KBM-7 (cell line): ENCODE data around the gene GRM7.

Experiments
- DNase-seq: peaks from one replicate; pipeline ENCODE4 v3.0.0-alpha.2; 2015
- in situ Hi-C: fragments of 300-500 bp; cut with MboI; formaldehyde crosslinking; loops from 2 replicates; pipeline ENCODE4 v1.14.3; 2020; ENCODE audit warnings: low sequenced_read_pairs, low pct_unique_long_range_greater_than_20kb, mixed read lengths

GRM7 gene

GRCh38 chr3:7275396-7275795 lies 414.5 kb downstream of the GRM7 start:
- in situ Hi-C loops, result no loop called here
- no peak for DNase-seq

- DNase-seq, result no peak
- in situ Hi-C loops, result no loop called here
Measured at GRCh38 chr3:7280318-7280717, 419.4 kb downstream of the GRM7 start.

- DNase-seq, result no peak
- in situ Hi-C loops, result no loop called here
Measured at GRCh38 chr3:7282988-7283387, 422.1 kb downstream of the GRM7 start.

GRCh38 chr3:7285505-7285904 lies 424.6 kb downstream of the GRM7 start:
- DNase-seq, result peak; percentile 41
- in situ Hi-C loops, result no loop called here

- in situ Hi-C loops, result no loop called here
- no peak for DNase-seq
Measured at GRCh38 chr3:7288133-7288532, 427.2 kb downstream of the GRM7 start.

GRCh38 chr3:7289121-7289520 lies 428.2 kb downstream of the GRM7 start:
- in situ Hi-C loops, result no loop called here
- DNase-seq, result no peak

GRCh38 chr3:7290077-7290825 lies 429.3 kb downstream of the GRM7 start:
- in situ Hi-C loops, result no loop called here
- peak; percentile 87 for DNase-seq

GRCh38 chr3:7292362-7292761 lies 431.4 kb downstream of the GRM7 start:
- DNase-seq, result no peak
- in situ Hi-C loops, result no loop called here

GRCh38 chr3:7293286-7293685 lies 432.4 kb downstream of the GRM7 start:
- in situ Hi-C loops, result no loop called here
- no peak for DNase-seq

GRCh38 chr3:7305561-7305960 lies 444.6 kb downstream of the GRM7 start:
- in situ Hi-C loops, result no loop called here
- peak; percentile 24 for DNase-seq

GRCh38 chr3:7306901-7307300 lies 446.0 kb downstream of the GRM7 start:
- in situ Hi-C loops, result no loop called here
- DNase-seq, result peak; percentile 20

- peak; percentile 59 for DNase-seq
Measured at GRCh38 chr3:7307410-7307809, 446.5 kb downstream of the GRM7 start.

GRCh38 chr3:7309641-7310102 lies 448.8 kb downstream of the GRM7 start:
- peak; percentile 76 for DNase-seq
- in situ Hi-C loops, result no loop called here

More at GRCh38 chr3:7307410-7307809, 446.5 kb downstream of the GRM7 start:
- in situ Hi-C loops, result no loop called here

- DNase-seq, result no peak
- in situ Hi-C loops, result no loop called here
Measured at GRCh38 chr3:7315037-7315436, 454.1 kb downstream of the GRM7 start.

GRCh38 chr3:7322957-7323669 lies 462.2 kb downstream of the GRM7 start:
- no peak for DNase-seq
- in situ Hi-C loops, result no loop called here

GRCh38 chr3:7328339-7328738 lies 467.4 kb downstream of the GRM7 start:
- in situ Hi-C loops, result no loop called here
- no peak for DNase-seq

- DNase-seq, result no peak
- in situ Hi-C loops, result no loop called here
Measured at GRCh38 chr3:7332696-7333095, 471.8 kb downstream of the GRM7 start.

- no peak for DNase-seq
- in situ Hi-C loops, result no loop called here
Measured at GRCh38 chr3:7333125-7333524, 472.2 kb downstream of the GRM7 start.

GRCh38 chr3:7340795-7341194 lies 479.9 kb downstream of the GRM7 start:
- in situ Hi-C loops, result no loop called here
- DNase-seq, result no peak

GRCh38 chr3:7346364-7346763 lies 485.4 kb downstream of the GRM7 start:
- in situ Hi-C loops, result no loop called here

GRCh38 chr3:7357101-7357500 lies 496.2 kb downstream of the GRM7 start:
- DNase-seq, result no peak
- in situ Hi-C loops, result no loop called here

More at GRCh38 chr3:7346364-7346763, 485.4 kb downstream of the GRM7 start:
- no peak for DNase-seq
